OCI-LY1 (cell line): ENCODE data around the gene TLE7.

Source experiments
- H2AFZ ChIP-seq: fragments of 200-600 bp; sonication (generic), shearing (Covaris generic); 2 replicates; pipeline ENCODE4 v1.6.0; 2014; ENCODE audit warnings: antibody characterized with exemption, mild to moderate bottlenecking, low read length
- H3F3A ChIP-seq: fragments of 200-600 bp; sonication (generic), shearing (Covaris generic); 2 replicates; pipeline ENCODE4 v1.6.0; 2014; ENCODE audit warnings: mild to moderate bottlenecking, antibody characterized with exemption, low read length, moderate library complexity; ENCODE audit not compliant: insufficient read depth
- H3K27ac ChIP-seq: fragments of 200-600 bp; sonication (generic); 2 replicates; pipeline ENCODE4 v1.5.1; 2014; ENCODE audit warnings: low read length, mixed run types, mild to moderate bottlenecking, low read depth; ENCODE audit not compliant: poor library complexity, severe bottlenecking
- H3K27me3 ChIP-seq: fragments of 200-600 bp; sonication (generic); 2 replicates; pipeline ENCODE4 v1.6.0; 2014; ENCODE audit warnings: antibody characterized with exemption, mild to moderate bottlenecking, low read length, moderate library complexity; ENCODE audit not compliant: insufficient read depth
- H3K36me3 ChIP-seq: fragments of 200-600 bp; sonication (generic); 2 replicates; pipeline ENCODE4 v1.6.1; 2014; ENCODE audit warnings: mild to moderate bottlenecking, antibody characterized with exemption, low read length, moderate library complexity, mixed read lengths; ENCODE audit not compliant: insufficient read depth
- H3K4me1 ChIP-seq: fragments of 200-600 bp; sonication (generic); 2 replicates; pipeline ENCODE4 v1.5.1; 2014; ENCODE audit warnings: mild to moderate bottlenecking, low read length, moderate library complexity; ENCODE audit not compliant: insufficient read depth, severe bottlenecking
- H3K4me2 ChIP-seq: fragments of 200-600 bp; sonication (generic), shearing (Covaris generic); 2 replicates; pipeline ENCODE4 v1.6.1; 2014; ENCODE audit warnings: low read length
- H3K4me3 ChIP-seq: fragments of 200-600 bp; sonication (generic); 2 replicates; pipeline ENCODE4 v1.5.1; 2014; ENCODE audit warnings: low read length, low read depth, mild to moderate bottlenecking, mixed read lengths; ENCODE audit not compliant: poor library complexity, severe bottlenecking
- H3K79me2 ChIP-seq: fragments of 200-600 bp; shearing (Covaris generic); 2 replicates; pipeline ENCODE4 v1.6.1; 2016; ENCODE audit warnings: mixed run types, low read length, mixed read lengths; ENCODE audit not compliant: insufficient read depth
- H3K9ac ChIP-seq: fragments of 200-600 bp; sonication (generic), shearing (Covaris generic); 2 replicates; pipeline ENCODE4 v1.6.1; 2014; ENCODE audit warnings: mild to moderate bottlenecking, low read length, mixed read lengths
- H3K9me2 ChIP-seq: fragments of 200-600 bp; sonication (generic), shearing (Covaris generic); 2 replicates; pipeline ENCODE4 v1.6.1; 2014; ENCODE audit warnings: low read depth, mild to moderate bottlenecking, low read length, mixed read lengths
- H3K9me3 ChIP-seq: fragments of 200-600 bp; shearing (Covaris generic); 2 replicates; pipeline ENCODE4 v1.6.1; 2014; ENCODE audit warnings: low read length, mixed read lengths
- H4K20me1 ChIP-seq: fragments of 200-600 bp; sonication (generic), shearing (Covaris generic); 2 replicates; pipeline ENCODE4 v1.6.0; 2016; ENCODE audit warnings: mild to moderate bottlenecking, low read length; ENCODE audit not compliant: insufficient read depth
- EZH2 ChIP-seq: fragments of 200-600 bp; sonication (generic), shearing (Covaris generic); IDR thresholded peaks from 2 replicates; pipeline ENCODE4 v1.8.0; 2017; ENCODE audit warnings: borderline replicate concordance, mixed run types, mild to moderate bottlenecking, antibody characterized with exemption, low read length, moderate library complexity, mixed read lengths
- TF ChIP-seq, protein P1 (sequence below): fragments of 200-600 bp; sonication (generic), shearing (Covaris generic); IDR thresholded peaks from 2 replicates; pipeline ENCODE4 v1.5.1; 2017; ENCODE audit warnings: mild to moderate bottlenecking, antibody characterized with exemption, low read length, moderate library complexity, mixed read lengths

Gene TLE7

DNA sequence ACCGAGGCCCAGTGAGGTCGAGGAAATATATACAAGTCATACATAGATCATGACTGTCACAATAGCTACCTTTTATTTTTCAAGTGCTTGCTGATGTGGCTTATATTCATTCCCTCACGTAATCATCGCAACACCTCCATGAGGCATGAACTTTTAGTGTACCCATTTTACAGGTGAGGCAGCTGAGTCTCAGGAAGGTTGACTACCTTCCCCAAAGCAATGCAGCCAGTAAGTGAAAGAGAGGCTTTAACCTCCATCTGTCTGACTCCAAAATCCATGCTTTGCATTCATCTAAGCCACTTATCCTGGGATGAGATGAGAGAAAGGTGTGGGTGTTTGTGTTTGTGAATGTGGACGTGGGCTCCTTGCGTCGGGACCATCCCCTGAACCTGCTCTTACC is 52.5 kb downstream of the TLE7 start:
- Histone ChIP-seq H3K4me1 (no peaks in the 10 kb centered on the region), H2AFZ (no peak overlapping the region), H3K4me2 (no peak overlapping the region), H3K79me2 (no peaks in the 10 kb centered on the region), H3K27ac (no peak overlapping the region), H3K9me3 (no peaks in the 10 kb centered on the region), H4K20me1 (no peaks in the 10 kb centered on the region), H3K4me3 (no peak overlapping the region), H3K9me2 (no peaks in the 10 kb centered on the region), H3K27me3 (no peaks in the 10 kb centered on the region), H3F3A (no peaks in the 10 kb centered on the region), H3K9ac (no peak overlapping the region), H3K36me3 (no peaks in the 10 kb centered on the region)
- no peak for TF ChIP-seq EZH2
- TF ChIP-seq, protein P1, sequence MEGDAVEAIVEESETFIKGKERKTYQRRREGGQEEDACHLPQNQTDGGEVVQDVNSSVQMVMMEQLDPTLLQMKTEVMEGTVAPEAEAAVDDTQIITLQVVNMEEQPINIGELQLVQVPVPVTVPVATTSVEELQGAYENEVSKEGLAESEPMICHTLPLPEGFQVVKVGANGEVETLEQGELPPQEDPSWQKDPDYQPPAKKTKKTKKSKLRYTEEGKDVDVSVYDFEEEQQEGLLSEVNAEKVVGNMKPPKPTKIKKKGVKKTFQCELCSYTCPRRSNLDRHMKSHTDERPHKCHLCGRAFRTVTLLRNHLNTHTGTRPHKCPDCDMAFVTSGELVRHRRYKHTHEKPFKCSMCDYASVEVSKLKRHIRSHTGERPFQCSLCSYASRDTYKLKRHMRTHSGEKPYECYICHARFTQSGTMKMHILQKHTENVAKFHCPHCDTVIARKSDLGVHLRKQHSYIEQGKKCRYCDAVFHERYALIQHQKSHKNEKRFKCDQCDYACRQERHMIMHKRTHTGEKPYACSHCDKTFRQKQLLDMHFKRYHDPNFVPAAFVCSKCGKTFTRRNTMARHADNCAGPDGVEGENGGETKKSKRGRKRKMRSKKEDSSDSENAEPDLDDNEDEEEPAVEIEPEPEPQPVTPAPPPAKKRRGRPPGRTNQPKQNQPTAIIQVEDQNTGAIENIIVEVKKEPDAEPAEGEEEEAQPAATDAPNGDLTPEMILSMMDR: no peak

DNA sequence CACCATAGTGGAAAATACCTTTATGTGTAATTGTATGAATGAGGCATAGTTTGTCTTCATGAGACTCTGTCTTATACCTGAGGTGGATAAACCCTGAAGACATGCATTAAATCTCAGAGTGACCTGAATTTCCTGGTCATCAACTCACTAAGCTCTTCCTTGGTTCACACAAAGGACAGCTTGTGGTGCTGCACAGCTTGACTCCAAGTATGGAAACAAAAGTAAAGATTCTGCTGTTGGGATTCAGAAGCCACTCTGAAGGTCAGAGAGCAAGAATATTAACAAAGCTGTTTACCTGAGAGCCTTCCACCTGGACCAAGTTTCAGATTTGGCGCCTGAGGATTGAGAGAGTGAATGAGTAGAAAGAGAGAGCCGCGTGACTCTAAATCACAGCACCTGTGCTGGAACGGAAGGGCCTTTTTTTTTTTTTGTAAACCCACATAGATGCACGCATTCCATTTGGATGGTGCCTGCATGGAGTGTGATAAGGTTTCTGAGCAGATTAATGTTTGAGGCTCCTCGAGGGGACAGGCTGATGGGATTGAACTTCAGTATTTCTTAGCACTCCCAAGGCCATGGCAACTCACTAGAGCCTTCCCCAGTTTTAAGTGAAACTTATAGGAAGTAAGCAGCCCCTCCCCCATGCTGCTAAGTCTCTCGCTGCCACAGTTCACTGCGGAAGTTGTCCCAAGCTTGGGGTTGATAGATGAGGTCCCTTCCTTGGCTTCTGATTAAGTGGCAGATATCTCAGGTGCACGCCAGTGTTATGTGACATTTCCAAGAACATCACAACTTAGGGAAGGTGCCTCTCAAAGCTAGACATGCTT is 54.6 kb downstream of the TLE7 start:
- Histone ChIP-seq H3K4me2 (no peak overlapping the region), H3K36me3 (no peaks in the 10 kb centered on the region)
- no peak for TF ChIP-seq EZH2
- TF ChIP-seq, protein P1: no peak

DNA sequence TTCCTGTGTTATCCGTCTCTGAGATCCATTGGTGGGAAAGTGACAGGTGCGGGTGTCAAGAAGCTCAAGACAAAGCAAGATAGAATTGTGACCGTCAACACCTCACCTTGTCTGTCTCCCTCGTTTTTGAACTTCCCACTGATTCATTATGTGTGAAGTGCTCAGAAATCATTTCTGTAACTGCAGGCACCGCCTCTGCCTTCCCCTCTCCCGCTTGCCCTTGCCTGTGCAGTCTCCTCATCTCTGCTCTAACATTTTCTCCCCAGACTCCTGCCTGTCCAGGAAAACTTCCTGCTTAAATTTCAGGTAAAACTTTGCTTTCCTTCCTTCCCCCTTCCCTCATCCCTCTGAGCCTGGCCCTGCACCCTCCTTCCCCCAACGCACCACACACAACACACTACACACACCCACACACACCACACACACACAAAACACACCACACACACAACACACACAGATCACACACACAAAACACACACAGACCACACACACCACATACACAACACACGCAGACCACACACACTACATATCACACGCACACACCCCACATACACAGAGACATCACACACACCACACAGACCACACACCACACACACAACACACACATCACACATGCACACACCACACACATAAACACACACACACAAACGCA is 57.7 kb downstream of the TLE7 start:
- Histone ChIP-seq H3K9ac (no peak overlapping the region), H3K9me2 (no peaks in the 10 kb centered on the region), H3K9me3 (no peaks in the 10 kb centered on the region), H2AFZ (no peak overlapping the region), H4K20me1 (no peaks in the 10 kb centered on the region), H3K27ac (no peak overlapping the region), H3F3A (no peaks in the 10 kb centered on the region), H3K4me1 (no peaks in the 10 kb centered on the region), H3K27me3 (no peaks in the 10 kb centered on the region), H3K36me3 (no peaks in the 10 kb centered on the region), H3K79me2 (no peaks in the 10 kb centered on the region), H3K4me3 (no peak overlapping the region), H3K4me2 (no peak overlapping the region)
- TF ChIP-seq EZH2: no peak
- TF ChIP-seq, protein P1: no peak

More for the DNA sequence above, 54.6 kb downstream of the TLE7 start:
- Histone ChIP-seq H3K9ac (no peak overlapping the region), H3K27me3 (no peaks in the 10 kb centered on the region), H3K9me2 (no peaks in the 10 kb centered on the region), H3F3A (no peaks in the 10 kb centered on the region), H2AFZ (no peak overlapping the region), H3K4me3 (no peak overlapping the region), H3K27ac (no peak overlapping the region), H3K79me2 (no peaks in the 10 kb centered on the region), H4K20me1 (no peaks in the 10 kb centered on the region), H3K4me1 (no peaks in the 10 kb centered on the region), H3K9me3 (no peaks in the 10 kb centered on the region)
